Measurements from ENCODE around the gene TRIM39. TPM values are rescaled to one million over a fixed set of nuclear protein-coding genes. Genes with fewer than 3 reads are reported as not detected.

TRIM39 gene
- total RNA-seq, 1 experiment from 2014 or later: 24.9 TPM

DNA sequence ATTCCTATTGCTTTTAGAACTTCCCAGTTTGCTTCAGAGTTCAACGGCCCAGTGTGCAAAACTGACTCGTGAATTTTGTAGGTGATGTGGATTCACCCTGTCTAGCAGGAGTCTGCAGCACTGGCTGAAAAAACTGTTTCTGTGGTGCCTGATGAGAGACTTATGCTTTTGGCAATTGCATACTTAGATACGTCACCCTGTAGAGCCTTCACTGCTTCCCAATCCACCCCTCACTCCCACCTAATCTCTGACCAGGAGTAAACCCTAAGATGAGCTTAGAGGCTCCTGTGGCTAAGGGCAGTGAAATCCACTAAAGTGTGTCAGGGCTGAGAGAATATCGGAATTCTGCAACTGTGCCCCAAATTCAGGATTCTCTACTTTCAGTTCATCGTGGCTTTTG lies 32.5 kb downstream of the TRIM39 start (continued):
- TF ChIP-seq, protein P1, sequence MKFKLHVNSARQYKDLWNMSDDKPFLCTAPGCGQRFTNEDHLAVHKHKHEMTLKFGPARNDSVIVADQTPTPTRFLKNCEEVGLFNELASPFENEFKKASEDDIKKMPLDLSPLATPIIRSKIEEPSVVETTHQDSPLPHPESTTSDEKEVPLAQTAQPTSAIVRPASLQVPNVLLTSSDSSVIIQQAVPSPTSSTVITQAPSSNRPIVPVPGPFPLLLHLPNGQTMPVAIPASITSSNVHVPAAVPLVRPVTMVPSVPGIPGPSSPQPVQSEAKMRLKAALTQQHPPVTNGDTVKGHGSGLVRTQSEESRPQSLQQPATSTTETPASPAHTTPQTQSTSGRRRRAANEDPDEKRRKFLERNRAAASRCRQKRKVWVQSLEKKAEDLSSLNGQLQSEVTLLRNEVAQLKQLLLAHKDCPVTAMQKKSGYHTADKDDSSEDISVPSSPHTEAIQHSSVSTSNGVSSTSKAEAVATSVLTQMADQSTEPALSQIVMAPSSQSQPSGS (CRISPR knock-in tag; IDR thresholded peaks at IDR 0.05; ENCODE audit: borderline replicate concordance, low read depth): no peak
- no peak for TF ChIP-seq ESRRA (CRISPR knock-in tag; IDR thresholded peaks at IDR 0.05; ENCODE audit: borderline replicate concordance)

DNA sequence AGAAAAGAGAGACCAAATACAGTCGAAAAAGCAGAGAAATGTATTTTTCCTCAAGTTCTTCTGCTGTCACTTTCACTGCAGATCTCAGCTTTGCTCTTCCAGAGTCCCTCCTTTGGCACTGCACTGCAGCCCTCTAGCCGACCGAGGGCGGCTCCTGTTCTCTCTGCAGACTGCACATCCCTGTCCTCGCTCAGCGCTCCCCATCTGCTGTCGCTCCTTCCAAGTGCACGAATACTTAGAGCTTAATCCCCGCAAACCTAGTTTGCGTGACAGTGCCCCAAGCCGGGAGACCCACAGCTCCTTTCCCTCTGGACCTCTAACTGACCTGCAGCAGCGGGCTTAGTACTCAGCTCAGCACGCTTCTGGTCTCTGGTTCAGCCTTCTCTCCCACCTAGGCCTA lies 33.4 kb downstream of the TRIM39 start:
- peaks cover 49% of the 10 kb centered on the region for H3K27me3 Mint-ChIP-seq (ENCODE audit: low read depth)

DNA sequence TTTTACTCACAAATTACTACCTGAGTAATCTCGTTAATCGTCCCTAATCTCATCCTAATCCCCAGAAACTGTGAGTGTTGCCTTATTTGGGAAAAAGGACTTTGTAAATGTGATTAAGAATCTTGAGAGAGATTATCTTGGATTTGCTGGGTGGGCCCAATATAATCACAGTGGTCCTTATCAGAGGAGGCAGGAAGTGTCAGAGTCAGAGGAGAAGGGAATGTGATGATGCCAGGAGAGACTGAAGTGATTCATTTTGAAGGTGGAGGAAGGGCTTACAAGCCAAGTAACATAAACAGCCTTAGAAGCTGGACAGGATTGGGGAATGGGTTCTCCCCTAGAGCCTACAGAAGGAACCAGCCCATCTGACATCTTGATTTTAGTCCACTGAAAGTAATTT lies 34.9 kb downstream of the TRIM39 start:
- DNase-seq (ENCODE audit: low spot score): no peak
- no peak overlapping the region for H3K4me3 Mint-ChIP-seq
- H3K27me3 Mint-ChIP-seq (ENCODE audit: low read depth): peaks cover 54% of the 10 kb centered on the region
- ChIA-PET CTCF (no interaction called here), POLR2A (no interaction called here)
- peaks cover 7% of the 10 kb centered on the region for H3K4me1 Mint-ChIP-seq
- no peak for ATAC-seq
- H3K36me3 Mint-ChIP-seq: no peaks in the 10 kb centered on the region
- peaks cover 6% of the 10 kb centered on the region for H3K9me3 Mint-ChIP-seq
- H3K27ac Mint-ChIP-seq: no peak overlapping the region
- TF ChIP-seq SP1 (CRISPR knock-in tag; conservative IDR thresholded peaks at IDR 0.05): no peak
- no peak for TF ChIP-seq JUN (CRISPR knock-in tag; IDR thresholded peaks at IDR 0.05)
- TF ChIP-seq FOXP1 (CRISPR knock-in tag; IDR thresholded peaks at IDR 0.05; ENCODE audit: borderline replicate concordance): no peak
- TF ChIP-seq, protein P2, sequence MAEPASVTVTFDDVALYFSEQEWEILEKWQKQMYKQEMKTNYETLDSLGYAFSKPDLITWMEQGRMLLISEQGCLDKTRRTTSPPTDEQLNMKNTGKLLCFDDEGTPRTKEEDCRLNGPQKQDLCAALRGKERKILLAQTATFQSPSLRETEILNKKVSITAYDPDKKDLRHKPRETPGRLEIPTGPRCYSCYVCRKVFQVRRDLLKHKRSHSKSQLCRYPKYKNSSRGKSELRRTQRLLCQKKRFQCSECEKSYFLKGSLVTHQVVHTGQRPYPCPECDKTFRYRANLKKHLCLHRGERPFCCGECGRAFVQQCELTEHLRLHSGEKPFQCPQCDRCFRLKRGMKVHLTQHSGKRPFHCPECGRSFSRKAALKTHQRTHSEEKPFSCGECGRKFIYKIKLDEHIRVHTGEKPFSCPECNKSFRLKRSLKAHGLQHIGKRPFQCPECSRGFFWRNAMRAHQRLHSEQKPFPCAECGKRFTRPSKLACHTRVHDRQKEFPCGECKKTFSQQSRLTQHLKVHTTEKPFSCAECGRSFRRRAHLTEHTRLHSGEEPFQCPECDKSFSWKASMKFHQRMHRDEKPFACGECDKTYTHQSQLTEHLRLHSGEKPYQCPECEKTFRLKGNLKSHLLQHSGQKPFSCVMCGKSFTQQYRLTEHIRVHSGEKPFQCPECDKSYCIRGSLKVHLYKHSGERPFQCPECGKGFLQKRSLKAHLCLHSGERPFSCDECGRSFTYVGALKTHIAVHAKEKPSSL (CRISPR knock-in tag; conservative IDR thresholded peaks at IDR 0.05): no peak
- no peak for TF ChIP-seq GABPB1 (CRISPR knock-in tag; IDR thresholded peaks at IDR 0.05)
- no peak for TF ChIP-seq TEAD4 (CRISPR knock-in tag; IDR thresholded peaks at IDR 0.05)
- TF ChIP-seq, protein P3, sequence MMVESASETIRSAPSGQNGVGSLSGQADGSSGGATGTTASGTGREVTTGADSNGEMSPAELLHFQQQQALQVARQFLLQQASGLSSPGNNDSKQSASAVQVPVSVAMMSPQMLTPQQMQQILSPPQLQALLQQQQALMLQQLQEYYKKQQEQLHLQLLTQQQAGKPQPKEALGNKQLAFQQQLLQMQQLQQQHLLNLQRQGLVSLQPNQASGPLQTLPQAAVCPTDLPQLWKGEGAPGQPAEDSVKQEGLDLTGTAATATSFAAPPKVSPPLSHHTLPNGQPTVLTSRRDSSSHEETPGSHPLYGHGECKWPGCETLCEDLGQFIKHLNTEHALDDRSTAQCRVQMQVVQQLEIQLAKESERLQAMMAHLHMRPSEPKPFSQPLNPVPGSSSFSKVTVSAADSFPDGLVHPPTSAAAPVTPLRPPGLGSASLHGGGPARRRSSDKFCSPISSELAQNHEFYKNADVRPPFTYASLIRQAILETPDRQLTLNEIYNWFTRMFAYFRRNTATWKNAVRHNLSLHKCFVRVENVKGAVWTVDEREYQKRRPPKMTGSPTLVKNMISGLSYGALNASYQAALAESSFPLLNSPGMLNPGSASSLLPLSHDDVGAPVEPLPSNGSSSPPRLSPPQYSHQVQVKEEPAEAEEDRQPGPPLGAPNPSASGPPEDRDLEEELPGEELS (CRISPR knock-in tag; IDR thresholded peaks at IDR 0.05): no peak
- TF ChIP-seq, protein P4, sequence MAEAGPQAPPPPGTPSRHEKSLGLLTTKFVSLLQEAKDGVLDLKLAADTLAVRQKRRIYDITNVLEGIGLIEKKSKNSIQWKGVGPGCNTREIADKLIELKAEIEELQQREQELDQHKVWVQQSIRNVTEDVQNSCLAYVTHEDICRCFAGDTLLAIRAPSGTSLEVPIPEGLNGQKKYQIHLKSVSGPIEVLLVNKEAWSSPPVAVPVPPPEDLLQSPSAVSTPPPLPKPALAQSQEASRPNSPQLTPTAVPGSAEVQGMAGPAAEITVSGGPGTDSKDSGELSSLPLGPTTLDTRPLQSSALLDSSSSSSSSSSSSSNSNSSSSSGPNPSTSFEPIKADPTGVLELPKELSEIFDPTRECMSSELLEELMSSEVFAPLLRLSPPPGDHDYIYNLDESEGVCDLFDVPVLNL (CRISPR knock-in tag; IDR thresholded peaks at IDR 0.05; ENCODE audit: borderline replicate concordance, low read depth): no peak
- TF ChIP-seq, protein P5, sequence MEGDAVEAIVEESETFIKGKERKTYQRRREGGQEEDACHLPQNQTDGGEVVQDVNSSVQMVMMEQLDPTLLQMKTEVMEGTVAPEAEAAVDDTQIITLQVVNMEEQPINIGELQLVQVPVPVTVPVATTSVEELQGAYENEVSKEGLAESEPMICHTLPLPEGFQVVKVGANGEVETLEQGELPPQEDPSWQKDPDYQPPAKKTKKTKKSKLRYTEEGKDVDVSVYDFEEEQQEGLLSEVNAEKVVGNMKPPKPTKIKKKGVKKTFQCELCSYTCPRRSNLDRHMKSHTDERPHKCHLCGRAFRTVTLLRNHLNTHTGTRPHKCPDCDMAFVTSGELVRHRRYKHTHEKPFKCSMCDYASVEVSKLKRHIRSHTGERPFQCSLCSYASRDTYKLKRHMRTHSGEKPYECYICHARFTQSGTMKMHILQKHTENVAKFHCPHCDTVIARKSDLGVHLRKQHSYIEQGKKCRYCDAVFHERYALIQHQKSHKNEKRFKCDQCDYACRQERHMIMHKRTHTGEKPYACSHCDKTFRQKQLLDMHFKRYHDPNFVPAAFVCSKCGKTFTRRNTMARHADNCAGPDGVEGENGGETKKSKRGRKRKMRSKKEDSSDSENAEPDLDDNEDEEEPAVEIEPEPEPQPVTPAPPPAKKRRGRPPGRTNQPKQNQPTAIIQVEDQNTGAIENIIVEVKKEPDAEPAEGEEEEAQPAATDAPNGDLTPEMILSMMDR (IDR thresholded peaks at IDR 0.05): no peak
- no peak for TF ChIP-seq IRF2 (CRISPR knock-in tag; IDR thresholded peaks at IDR 0.05; ENCODE audit: borderline replicate concordance, low read depth)
- TF ChIP-seq ZNF396 (CRISPR knock-in tag; IDR thresholded peaks at IDR 0.05; ENCODE audit: borderline replicate concordance): no peak
- no peak for TF ChIP-seq SMAD4 (CRISPR knock-in tag; IDR thresholded peaks at IDR 0.05)
- no peak for TF ChIP-seq ZNF423 (CRISPR knock-in tag; IDR thresholded peaks at IDR 0.05)
- TF ChIP-seq KAT7 (CRISPR knock-in tag; IDR thresholded peaks at IDR 0.05; ENCODE audit: borderline replicate concordance): no peak
- TF ChIP-seq TP53 (CRISPR knock-in tag; IDR thresholded peaks at IDR 0.05): no peak
- no peak for TF ChIP-seq GRHL2 (CRISPR knock-in tag; IDR thresholded peaks at IDR 0.05; ENCODE audit: insufficient replicate concordance, severe bottlenecking)

More for the DNA sequence above, 33.4 kb downstream of the TRIM39 start:
- Mint-ChIP-seq H3K4me3 (no peak overlapping the region), H3K4me1 (peaks cover 12% of the 10 kb centered on the region), H3K27ac (no peak overlapping the region), H3K36me3 (no peaks in the 10 kb centered on the region), H3K9me3 (peaks cover 6% of the 10 kb centered on the region)
- ATAC-seq (no peak), DNase-seq (ENCODE audit: low spot score) (no peak)
- TF ChIP-seq, protein P5 (IDR thresholded peaks at IDR 0.05): no peak
- ChIA-PET POLR2A (no interaction called here), CTCF (interaction anchor here (0.9 to 3.6 kb wide), 6 partner anchors 34 to 185 kb away, joined by 3 to 75 read pairs (median 4); no protein-coding TSS in a partner anchor)
